Gastrocnemius medialis (tissue), 4 donors: ENCODE data around the gene SNPH. TPM values are rescaled to one million over a fixed set of nuclear protein-coding genes. Genes with fewer than 3 reads are reported as not detected.

Experiments
- ATAC-seq, 2 donors: fragments of 150-250 bp; one replicate each; pipeline ENCODE4 v1.9.1; 2016
- DNase-seq, 2 donors: peaks; one replicate each; pipeline ENCODE4 v3.0.0-alpha.2; 2019
- H3K27ac ChIP-seq, 4 donors: fragments of 200-600 bp; sonication (generic); 1 replicate in 1 of 4; 2 replicates in 3 of 4; pipeline ENCODE4 v1.5.1; 2016 to 2018; ENCODE audit warnings: mild to moderate bottlenecking in 2 of 4, moderate library complexity in 1 of 4
- H3K27me3 ChIP-seq, 3 donors: fragments of 200-600 bp; sonication (generic) in 2 of 3; 1 replicate in 1 of 3; 2 replicates in 2 of 3; pipeline versions ENCODE4 v1.5.1 to v1.6.0; 2016 to 2019; ENCODE audit warnings: mild to moderate bottlenecking in 1 of 3, moderate library complexity in 1 of 3
- H3K36me3 ChIP-seq, 2 donors: fragments of 200-600 bp; sonication (generic) in 1 of 2; one replicate each; pipeline ENCODE4 v1.5.1; 2017 to 2018
- H3K4me1 ChIP-seq, 2 donors: fragments of 200-600 bp; sonication (generic) in 1 of 2; one replicate each; pipeline ENCODE4 v1.5.1; 2016 to 2017; ENCODE audit warnings: mild to moderate bottlenecking in 2 of 2
- H3K4me3 ChIP-seq, 4 donors: fragments of 200-600 bp; sonication (generic) in 3 of 4; 1 replicate in 1 of 4; 2 replicates in 3 of 4; pipeline ENCODE4 v1.5.1; 2016 to 2019; ENCODE audit warnings: mild to moderate bottlenecking in 2 of 4
- H3K9me3 ChIP-seq, 3 donors: fragments of 200-600 bp; sonication (generic) in 2 of 3; 1 replicate in 1 of 3; 2 replicates in 2 of 3; pipeline ENCODE4 v1.5.1; 2016 to 2019
- POLR2A ChIP-seq, 2 donors: fragments of 450-650 bp; IDR thresholded peaks; one replicate each; pipeline ENCODE4 v1.6.1; 2017; ENCODE audit warnings: antibody characterized with exemption in 2 of 2, mild to moderate bottlenecking in 2 of 2, moderate library complexity in 2 of 2
- in situ Hi-C, 4 donors: fragments of 200-750 bp; cut with MboI; loops; one replicate each; pipeline versions ENCODE4 v1.15.0 to v1.8.0; 2017; ENCODE audit warnings: low sequenced_read_pairs in 4 of 4
- intact Hi-C: fragments of 100-400 bp; cut with DNase I; formaldehyde crosslinking; loops from one replicate; pipeline ENCODE4 v1.15.1; 2023; ENCODE audit warnings: low total_unique reads
- total RNA-seq, 4 donors: library from RNA; depleted of rRNA; stranded (reverse); fragments of >200 nt; gene quantifications; one replicate each; pipeline versions ENCODE4 v1.1.0 to v1.2.3, GENCODE V29; 2016
- TF ChIP-seq, protein P1 (sequence below), 5 experiments: fragments of 450-650 bp in 3 of 5; fragments of 200-600 bp in 2 of 5; sonication (generic) in 2 of 5; IDR thresholded peaks in 4 of 5; conservative IDR thresholded peaks in 1 of 5; 1 replicate in 4 of 5; 2 replicates in 1 of 5; pipeline ENCODE4 v1.5.1; 2016 to 2019; ENCODE audit warnings: antibody characterized with exemption in 5 of 5, mild to moderate bottlenecking in 3 of 5, moderate library complexity in 3 of 5

SNPH gene
- total RNA-seq, 4 donors from 2014 or later: 3.1 to 27.4 (median 15.9) TPM

DNA sequence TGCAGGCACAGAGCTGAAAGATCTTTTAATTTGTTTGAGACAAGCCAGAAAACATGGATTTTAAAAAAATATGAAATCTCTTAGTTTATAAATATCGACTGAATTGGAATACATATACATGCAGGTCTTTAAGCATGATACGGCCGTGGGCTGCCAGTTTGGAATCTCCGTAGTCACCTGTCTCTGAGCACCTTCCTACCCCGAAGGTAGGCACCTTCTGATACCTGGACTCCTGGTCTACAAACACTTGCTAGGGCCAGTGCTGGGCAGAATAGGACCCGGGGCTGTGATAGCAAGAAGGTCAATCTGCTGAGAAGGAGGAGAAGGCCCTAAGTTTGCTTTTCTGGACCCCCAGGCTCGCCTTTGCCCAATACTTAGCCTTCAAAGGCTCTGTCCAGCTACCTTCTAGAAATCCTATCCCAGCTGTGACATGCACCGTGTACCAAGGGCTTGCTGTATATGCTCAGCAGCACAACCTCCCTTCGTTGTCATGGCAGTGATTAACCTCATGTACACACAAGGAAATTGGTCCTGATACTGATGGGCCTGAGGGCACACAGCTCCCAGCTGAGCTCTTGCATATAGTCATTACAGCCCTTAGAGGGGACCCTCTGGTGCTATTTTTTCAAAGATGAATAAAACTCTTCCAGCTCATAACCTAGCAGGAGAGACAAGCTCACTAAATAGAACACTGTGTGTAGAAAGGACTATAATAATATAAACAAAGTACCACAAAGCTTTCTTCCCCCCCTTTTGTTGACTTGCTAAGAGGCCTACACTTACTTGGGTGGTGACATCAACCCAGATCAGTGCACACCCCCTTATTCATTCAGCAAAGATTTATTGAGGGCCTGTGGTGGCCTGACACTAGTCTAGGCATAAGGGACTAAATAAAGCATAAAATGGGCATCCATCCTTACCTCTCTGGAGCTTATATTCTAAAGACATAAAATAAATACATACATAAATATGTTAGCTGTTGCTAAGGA is 17.7 kb downstream of the SNPH start:
- ATAC-seq (no peak), DNase-seq (no peak)
- in situ Hi-C loops (no loop called here), intact Hi-C loops (no loop called here)
- Histone ChIP-seq H3K4me3 (no peak overlapping the region), H3K27me3 (no peaks in the 10 kb centered on the region), H3K9me3 (no peaks in the 10 kb centered on the region), H3K27ac (no peak overlapping the region), H3K36me3 (no peaks in the 10 kb centered on the region), H3K4me1 (peaks cover 19 to 29% of the 10 kb centered on the region in 2 donors)
- TF ChIP-seq, protein P1, sequence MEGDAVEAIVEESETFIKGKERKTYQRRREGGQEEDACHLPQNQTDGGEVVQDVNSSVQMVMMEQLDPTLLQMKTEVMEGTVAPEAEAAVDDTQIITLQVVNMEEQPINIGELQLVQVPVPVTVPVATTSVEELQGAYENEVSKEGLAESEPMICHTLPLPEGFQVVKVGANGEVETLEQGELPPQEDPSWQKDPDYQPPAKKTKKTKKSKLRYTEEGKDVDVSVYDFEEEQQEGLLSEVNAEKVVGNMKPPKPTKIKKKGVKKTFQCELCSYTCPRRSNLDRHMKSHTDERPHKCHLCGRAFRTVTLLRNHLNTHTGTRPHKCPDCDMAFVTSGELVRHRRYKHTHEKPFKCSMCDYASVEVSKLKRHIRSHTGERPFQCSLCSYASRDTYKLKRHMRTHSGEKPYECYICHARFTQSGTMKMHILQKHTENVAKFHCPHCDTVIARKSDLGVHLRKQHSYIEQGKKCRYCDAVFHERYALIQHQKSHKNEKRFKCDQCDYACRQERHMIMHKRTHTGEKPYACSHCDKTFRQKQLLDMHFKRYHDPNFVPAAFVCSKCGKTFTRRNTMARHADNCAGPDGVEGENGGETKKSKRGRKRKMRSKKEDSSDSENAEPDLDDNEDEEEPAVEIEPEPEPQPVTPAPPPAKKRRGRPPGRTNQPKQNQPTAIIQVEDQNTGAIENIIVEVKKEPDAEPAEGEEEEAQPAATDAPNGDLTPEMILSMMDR (IDR thresholded peaks at IDR 0.05 in 4 of 5, conservative IDR thresholded peaks at IDR 0.05 in 1 of 5): no peak
- TF ChIP-seq POLR2A (IDR thresholded peaks at IDR 0.05): no peak

DNA sequence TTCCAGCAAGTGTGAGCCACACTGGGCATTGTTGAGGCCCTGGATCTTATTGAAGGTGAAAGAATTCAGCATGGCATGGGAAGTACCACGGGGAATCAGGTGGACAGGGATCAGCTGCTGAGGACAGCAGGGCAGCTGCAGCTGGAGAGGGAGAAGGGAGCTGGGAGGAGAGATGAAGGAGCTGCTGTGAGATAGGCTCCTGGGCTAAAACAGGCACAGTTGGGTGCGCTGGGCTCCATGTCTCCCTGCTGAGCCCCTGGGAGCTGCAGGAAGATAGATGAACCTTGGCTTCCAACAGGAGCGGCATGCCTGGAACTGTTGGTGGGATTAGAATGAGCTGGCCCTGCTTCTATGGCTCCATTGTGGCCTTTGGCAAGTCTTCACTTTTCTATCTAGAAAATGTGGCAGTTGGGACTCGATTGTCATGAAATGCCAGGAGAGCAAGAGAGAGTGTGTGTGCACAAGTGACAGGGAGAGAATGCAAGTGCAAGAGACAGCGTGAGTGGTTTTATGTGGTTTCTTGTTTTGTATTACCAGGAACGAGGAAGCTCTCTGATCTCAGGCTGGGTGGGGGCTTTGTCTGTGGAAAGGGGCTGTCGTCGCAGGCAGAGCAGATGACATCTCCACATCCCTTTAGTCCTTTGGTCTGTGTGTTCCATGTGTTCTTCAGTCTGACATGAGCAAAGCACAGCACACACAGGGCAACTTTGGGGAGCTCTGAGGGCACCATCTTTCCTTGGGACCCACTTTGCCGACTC is 20.4 kb downstream of the SNPH start:
- peaks cover 15 to 33% of the 10 kb centered on the region in 2 donors for H3K4me1 ChIP-seq
- no peaks in the 10 kb centered on the region for H3K9me3 ChIP-seq
- intact Hi-C loops: no loop called here
- ATAC-seq: no peak
- TF ChIP-seq, protein P1 (IDR thresholded peaks at IDR 0.05 in 4 of 5, conservative IDR thresholded peaks at IDR 0.05 in 1 of 5): no peak
- no peak for TF ChIP-seq POLR2A (IDR thresholded peaks at IDR 0.05)
- DNase-seq: no peak
- in situ Hi-C loops: no loop called here
- no peak overlapping the region for H3K27ac ChIP-seq
- no peak overlapping the region for H3K4me3 ChIP-seq
- H3K27me3 ChIP-seq: no peaks in the 10 kb centered on the region
- H3K36me3 ChIP-seq: no peaks in the 10 kb centered on the region

DNA sequence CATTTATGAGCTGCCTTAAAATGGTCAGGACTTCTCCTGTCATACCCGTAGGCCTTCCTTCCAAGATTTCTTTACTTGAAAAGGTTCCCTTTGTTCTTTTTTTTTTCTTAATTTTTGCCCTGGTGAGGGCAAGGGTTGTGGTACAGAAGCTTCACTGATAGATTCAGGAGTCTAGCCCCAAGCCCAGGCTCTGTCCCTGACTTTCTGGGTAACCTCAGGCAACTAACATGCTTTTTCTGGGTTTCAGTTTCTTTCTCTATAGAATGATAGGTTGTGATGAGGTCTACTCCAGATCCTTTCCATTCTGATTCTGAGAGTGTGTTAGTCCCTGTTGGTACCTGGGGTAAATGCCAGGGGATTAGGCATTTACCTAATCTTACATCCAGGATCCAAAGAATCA is 21.2 kb downstream of the SNPH start:
- no peak overlapping the region for H3K4me3 ChIP-seq
- TF ChIP-seq, protein P1 (IDR thresholded peaks at IDR 0.05 in 4 of 5, conservative IDR thresholded peaks at IDR 0.05 in 1 of 5): no peak
- no peak for TF ChIP-seq POLR2A (IDR thresholded peaks at IDR 0.05)
- H3K9me3 ChIP-seq: no peaks in the 10 kb centered on the region
- no peak for ATAC-seq
- intact Hi-C loops: no loop called here
- peaks cover 13 to 36% of the 10 kb centered on the region in 2 donors for H3K4me1 ChIP-seq
- in situ Hi-C loops: no loop called here
- H3K36me3 ChIP-seq: no peaks in the 10 kb centered on the region
- no peak overlapping the region for H3K27ac ChIP-seq
- DNase-seq: no peak
- H3K27me3 ChIP-seq: no peaks in the 10 kb centered on the region

DNA sequence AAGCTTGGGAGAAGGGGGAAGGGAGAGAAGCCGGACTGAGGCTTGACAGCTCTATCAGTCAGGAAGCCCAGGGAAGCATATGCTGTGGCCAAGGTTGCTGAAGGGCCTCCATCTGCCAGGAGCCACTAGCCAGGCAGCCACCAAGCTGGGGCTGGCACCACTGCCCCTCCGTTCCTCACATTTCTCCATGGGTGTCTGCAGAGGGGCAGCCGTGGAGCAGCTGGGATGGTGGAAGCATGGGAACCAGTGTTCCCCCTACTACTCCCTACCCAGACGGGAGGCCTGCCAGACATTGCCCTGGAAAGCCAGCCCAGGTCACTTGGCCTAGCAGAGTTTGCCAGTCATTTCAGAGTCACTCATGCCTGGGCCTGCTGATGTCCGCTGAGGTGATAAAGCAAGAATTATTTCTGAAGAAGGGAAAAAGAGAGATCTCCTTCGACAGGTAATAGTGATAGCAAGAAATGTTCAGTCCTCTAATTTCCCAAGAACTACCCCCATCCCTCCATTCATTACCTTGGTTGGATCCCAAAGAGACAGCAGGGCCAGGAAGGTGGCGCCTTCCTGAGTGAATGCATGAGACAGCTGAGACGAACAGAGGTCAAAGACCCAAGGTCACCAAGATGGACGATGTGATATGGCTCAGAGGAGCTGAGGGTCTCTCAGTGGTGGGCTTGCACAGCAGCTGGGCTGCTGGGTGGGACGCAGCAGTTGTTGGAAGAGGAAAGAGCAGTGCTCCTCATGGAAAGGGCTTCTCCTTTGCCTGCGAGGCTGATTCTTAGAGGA is 21.9 kb downstream of the SNPH start:
- no peaks in the 10 kb centered on the region for H3K27me3 ChIP-seq
- intact Hi-C loops: no loop called here
- DNase-seq (no peak), ATAC-seq (no peak)
- in situ Hi-C loops: no loop called here
- H3K27ac ChIP-seq: no peak overlapping the region
- TF ChIP-seq, protein P1 (IDR thresholded peaks at IDR 0.05 in 4 of 5, conservative IDR thresholded peaks at IDR 0.05 in 1 of 5): no peak
- TF ChIP-seq POLR2A (IDR thresholded peaks at IDR 0.05): no peak
- no peaks in the 10 kb centered on the region for H3K9me3 ChIP-seq
- peaks cover 13 to 40% of the 10 kb centered on the region in 2 donors for H3K4me1 ChIP-seq
- H3K4me3 ChIP-seq: no peak overlapping the region
- no peaks in the 10 kb centered on the region for H3K36me3 ChIP-seq
